ENCODE results near the gene POGZ. TPM values are rescaled to one million over a fixed set of nuclear protein-coding genes. Genes with fewer than 3 reads are reported as not detected.

POGZ gene
- polyA plus RNA-seq, 3 donors: 10.8 to 17.6 (median 16.8) TPM

DNA sequence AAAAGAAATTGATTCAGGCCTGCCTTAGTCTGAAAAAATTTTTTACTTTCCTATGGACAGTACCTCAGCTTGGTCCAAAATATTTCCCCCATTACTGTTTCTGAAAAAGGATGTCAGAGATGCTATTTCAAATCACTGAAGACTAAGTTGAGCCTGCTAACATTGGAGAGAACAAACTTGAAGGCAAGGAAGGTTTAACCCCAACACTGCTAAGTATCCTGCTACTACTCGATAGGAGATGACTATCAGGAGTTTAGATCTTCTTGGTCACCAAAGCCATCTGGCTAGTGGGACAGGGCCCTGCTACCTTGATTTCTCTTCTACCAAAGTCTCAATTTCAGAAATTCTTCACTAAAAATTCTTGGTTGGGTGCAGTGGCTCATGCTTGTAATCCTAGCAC is 22.7 kb upstream of the POGZ start:
- 86 to 98% (median 97%) methylated on average over 1 of the region's 1 CpG for WGBS, 3 donors
- no peak overlapping the region for H3K27ac ChIP-seq (ENCODE audit: low read depth, low read length)

DNA sequence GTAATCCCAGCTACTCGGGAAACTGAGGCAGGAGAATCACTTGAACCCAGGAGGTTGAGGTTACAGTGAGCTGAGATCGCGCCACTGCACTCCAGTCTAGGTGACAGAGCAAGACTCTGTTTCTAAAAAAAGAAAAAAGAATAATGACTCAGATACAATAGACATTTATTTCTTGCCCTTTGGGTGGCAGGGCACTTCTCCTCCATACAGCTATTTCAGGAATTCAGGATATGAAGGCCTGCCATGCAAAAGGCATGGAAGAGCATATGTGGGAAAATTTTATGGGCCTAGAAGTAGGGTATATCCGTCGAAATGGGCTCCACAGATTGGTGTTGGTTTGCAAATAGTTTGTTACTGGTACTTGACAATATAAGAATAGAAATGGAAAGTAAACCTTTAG is 20.2 kb upstream of the POGZ start:
- H3K27ac ChIP-seq (ENCODE audit: low read depth, low read length): no peak overlapping the region
- 79 to 87% (median 83%) methylated on average over 5 of the region's 5 CpGs for WGBS, 3 donors

- WGBS, 3 donors: 77 to 85% (median 77%) methylated on average over 2 of the region's 2 CpGs
- no peak overlapping the region for H3K27ac ChIP-seq (ENCODE audit: low read depth, low read length)
Measured at GRCh38 chr1:151478923-151479322, 19.6 kb upstream of the POGZ start.

DNA sequence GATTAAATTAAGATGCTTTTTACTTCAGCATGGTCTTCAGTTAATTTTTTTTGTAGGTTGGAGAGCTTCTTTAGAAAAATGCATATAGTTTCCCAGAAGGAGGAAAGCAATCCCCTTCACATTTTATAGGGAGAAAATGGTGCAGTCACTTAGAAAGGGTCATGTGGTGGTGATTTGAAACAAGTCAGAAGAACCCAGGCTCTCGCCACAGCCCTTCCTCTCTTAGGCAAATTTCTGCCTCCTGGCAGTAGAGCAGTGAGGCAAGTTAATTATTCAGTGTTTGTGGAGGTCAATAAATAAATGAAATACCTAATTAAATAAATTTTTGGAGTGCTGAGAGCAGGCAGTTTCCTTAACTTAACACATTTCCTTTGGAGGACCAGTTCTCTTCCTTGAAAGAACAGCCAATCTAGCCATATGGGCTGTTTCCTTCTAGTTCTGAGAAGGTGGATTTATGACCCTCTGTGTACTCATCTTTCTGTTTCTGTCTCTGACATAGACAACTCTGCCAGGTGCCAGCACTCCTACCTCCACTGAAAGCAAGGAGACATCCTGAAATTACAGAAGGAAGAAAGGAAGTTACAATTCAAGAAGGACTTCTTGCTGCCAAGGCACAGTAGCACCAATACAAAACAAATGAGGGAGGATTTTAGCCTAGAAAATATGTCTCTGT is 19.0 kb upstream of the POGZ start:
- H3K27ac ChIP-seq (ENCODE audit: low read depth, low read length): no peak overlapping the region
- WGBS, 3 donors: 82 to 93% (median 90%) methylated on average over 1 of the region's 1 CpG

- no peak overlapping the region for H3K27ac ChIP-seq (ENCODE audit: low read depth, low read length)
- WGBS, 3 donors: 64 to 82% (median 79%) methylated on average over 3 of the region's 3 CpGs
Measured at GRCh38 chr1:151477066-151477465, 17.8 kb upstream of the POGZ start.

- no peak overlapping the region for H3K27ac ChIP-seq (ENCODE audit: low read depth, low read length)
- 80 to 82% (median 82%) methylated on average over 6 of the region's 6 CpGs for WGBS, 3 donors
Measured at GRCh38 chr1:151476083-151476482, 16.8 kb upstream of the POGZ start.

GRCh38 chr1:151475175-151475574 is 15.9 kb upstream of the POGZ start:
- WGBS, 3 donors: 77 to 81% (median 80%) methylated on average over 1 of the region's 1 CpG
- H3K27ac ChIP-seq (ENCODE audit: low read depth, low read length): no peak overlapping the region

GRCh38 chr1:151474745-151475144 is 15.5 kb upstream of the POGZ start:
- WGBS, 3 donors: 86 to 92% (median 92%) methylated on average over 3 of the region's 3 CpGs

GRCh38 chr1:151472856-151473731 is 13.8 kb upstream of the POGZ start:
- H3K27ac ChIP-seq (ENCODE audit: low read depth, low read length): peak overlapping the region; percentile 14
- 1 to 4% (median 2%) methylated on average over 36 of the region's 36 CpGs for WGBS, 3 donors

More at GRCh38 chr1:151474745-151475144, 15.5 kb upstream of the POGZ start:
- H3K27ac ChIP-seq (ENCODE audit: low read depth, low read length): no peak overlapping the region

GRCh38 chr1:151465026-151465425 is 5.7 kb upstream of the POGZ start:
- H3K27ac ChIP-seq (ENCODE audit: low read depth, low read length): no peak overlapping the region
- WGBS, 3 donors: 54 to 59% (median 56%) methylated on average over 1 of the region's 1 CpG

- no peak overlapping the region for H3K27ac ChIP-seq (ENCODE audit: low read depth, low read length)
- WGBS, 3 donors: 67 to 75% (median 69%) methylated on average over 5 of the region's 5 CpGs
Measured at GRCh38 chr1:151461694-151462093, 2.4 kb upstream of the POGZ start.

- peak overlapping the region; percentile 99 for H3K27ac ChIP-seq (ENCODE audit: low read depth, low read length)
- 0% methylated on average over 30 to 76 of the region's 77 CpGs for WGBS, 3 donors
Measured at GRCh38 chr1:151458802-151459330, 428 bp downstream of the POGZ start.

DNA sequence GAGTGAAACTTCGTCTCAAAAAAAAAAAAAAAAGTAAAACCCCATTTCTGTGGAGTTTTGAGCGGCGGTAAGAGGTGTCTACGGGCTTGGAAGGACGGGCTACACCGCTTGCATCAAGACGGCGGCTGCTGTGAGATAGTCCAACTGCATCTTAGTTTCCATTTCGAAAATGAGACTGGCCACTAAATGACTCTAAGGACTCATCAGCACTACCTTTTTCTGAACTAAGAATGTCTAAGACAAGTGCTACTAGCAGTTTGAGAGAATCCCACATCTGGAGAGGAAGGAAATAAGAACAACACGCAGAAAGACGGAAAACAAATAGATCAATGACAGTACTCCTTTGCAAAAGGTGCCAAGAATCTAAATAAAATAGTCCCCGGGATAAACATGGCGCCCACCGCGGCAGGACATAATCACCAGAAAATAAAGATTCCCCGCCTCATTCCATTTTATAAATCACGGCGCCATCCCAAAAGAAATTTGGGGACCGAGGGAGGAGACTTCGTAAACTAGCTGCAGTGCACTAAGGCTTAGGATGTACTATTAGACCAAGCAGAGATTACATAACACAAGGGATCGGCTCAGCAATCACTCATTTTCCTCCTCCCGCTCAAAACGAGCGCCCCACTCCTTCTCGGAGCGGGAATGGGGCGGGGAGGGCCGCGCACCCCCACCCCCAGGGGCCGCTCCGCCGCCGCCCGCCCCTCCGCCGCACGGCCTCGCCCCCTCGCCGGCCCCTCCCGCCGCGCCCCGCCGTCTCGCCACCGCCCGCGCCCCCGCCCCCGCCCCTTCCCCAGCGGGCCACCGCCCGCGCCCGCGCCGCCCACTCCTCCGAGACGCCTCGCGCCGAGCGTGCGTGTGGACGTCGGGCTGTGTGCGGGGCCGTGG is 1.1 kb downstream of the POGZ start:
- H3K27ac ChIP-seq (ENCODE audit: low read depth, low read length): peak overlapping the region; percentile 99
- WGBS, 3 donors: 0 to 1% (median 0%) methylated on average over 31 to 69 of the region's 69 CpGs

GRCh38 chr1:151455966-151456365 is 3.3 kb downstream of the POGZ start:
- no peak overlapping the region for H3K27ac ChIP-seq (ENCODE audit: low read depth, low read length)
- 84 to 91% (median 88%) methylated on average over 1 of the region's 1 CpG for WGBS, 3 donors

DNA sequence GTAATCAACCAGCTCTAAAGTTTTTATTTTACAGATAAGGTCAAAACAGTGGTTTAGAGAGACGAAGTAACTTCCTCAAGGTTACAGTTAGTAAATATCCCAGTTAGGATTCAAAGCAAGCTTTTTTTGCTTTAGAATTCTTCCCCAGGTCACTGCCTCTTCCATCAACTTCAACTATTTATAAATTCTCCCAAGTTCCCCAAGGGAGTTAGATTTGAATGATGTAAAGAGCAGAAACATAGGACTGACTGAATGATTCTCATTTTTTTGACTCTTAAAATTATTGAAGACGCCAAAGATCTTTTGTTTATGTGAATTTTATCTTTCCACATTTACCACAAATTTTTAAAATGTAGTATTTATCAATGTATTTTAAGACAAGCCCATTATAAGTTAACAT is 4.1 kb downstream of the POGZ start:
- 50 to 67% (median 62%) methylated on average over 2 of the region's 2 CpGs for WGBS, 3 donors

GRCh38 chr1:151447696-151448095 is 11.6 kb downstream of the POGZ start:
- H3K27ac ChIP-seq (ENCODE audit: low read depth, low read length): no peak overlapping the region
- WGBS, 3 donors: 53 to 65% (median 54%) methylated on average over 2 of the region's 2 CpGs

More for the DNA sequence above, 4.1 kb downstream of the POGZ start:
- H3K27ac ChIP-seq (ENCODE audit: low read depth, low read length): no peak overlapping the region

DNA sequence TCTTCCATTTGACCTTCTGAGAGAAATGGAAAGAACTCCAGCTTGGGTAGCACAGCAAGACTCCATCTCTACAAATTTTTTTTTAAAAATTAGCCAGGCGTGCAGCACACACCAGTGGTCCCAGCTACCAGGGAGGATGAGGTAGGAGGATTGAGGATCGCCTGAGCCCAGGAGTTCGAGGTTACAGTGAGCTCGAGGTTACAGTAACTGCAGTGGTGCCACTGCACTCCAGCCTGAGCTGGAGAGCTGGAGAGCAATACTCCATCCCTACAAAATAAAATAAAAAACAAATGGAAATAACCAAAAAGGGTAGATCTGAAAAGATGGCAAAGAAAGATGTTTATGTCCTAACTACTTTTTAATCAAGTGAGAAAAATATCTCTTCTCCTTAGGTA is 14.5 kb downstream of the POGZ start:
- WGBS, 3 donors: 77 to 84% (median 82%) methylated on average over 4 of the region's 4 CpGs

More for the DNA sequence above, 14.5 kb downstream of the POGZ start:
- no peak overlapping the region for H3K27ac ChIP-seq (ENCODE audit: low read depth, low read length)
